HL-60/S4 (cell line): ENCODE measurements around the gene DBNL.

Experiments used
- in situ Hi-C: fragments of 300-500 bp; cut with MboI; formaldehyde crosslinking; loops from 2 replicates; pipeline ENCODE4 v1.14.3; 2022; ENCODE audit warnings: low sequenced_read_pairs

DBNL gene

DNA sequence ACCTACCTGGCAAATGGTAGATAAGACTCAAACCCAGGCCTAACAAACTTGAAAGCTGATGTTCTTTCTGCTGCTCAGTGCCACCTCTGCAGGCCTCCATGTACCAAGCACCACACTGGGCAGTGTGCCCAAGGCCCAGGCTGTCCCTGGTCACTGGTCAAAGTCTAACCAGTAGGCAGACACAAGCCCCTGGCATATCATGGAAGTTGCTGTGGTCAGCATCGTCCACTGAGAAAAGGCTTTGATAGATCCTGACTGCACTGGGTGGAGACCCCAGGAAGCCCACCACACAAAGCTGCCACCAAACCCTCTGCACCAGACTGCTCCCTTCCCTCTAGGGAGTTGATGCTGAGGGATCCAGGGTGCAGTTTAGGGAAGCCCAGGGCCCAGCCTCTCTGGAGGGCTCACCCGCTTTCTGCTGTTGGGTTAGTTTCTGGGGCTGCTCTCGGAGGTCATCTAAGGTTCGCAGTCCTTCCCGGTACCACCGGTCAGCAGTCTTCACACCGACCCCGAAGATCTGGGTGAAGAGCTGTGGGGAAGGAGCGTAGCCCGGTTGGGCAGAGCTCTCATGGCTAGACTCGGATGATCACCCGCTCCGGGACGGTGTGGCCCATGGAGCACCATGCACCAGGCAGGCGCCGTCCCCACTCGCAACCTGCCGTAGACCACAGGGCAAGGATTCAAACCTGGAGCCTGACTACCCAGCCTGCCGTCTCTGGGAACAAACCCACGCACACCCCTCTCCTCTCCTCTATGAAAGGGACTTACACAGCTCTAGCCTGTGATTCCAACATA lies 31.8 kb downstream of the DBNL start:
- in situ Hi-C loops, result no loop called here

GRCh38 chr7:44077061-44077460 lies 32.6 kb downstream of the DBNL start:
- in situ Hi-C loops, result no loop called here

- in situ Hi-C loops, result no loop called here
Observed at GRCh38 chr7:44077681-44078091, 33.2 kb downstream of the DBNL start.

DNA sequence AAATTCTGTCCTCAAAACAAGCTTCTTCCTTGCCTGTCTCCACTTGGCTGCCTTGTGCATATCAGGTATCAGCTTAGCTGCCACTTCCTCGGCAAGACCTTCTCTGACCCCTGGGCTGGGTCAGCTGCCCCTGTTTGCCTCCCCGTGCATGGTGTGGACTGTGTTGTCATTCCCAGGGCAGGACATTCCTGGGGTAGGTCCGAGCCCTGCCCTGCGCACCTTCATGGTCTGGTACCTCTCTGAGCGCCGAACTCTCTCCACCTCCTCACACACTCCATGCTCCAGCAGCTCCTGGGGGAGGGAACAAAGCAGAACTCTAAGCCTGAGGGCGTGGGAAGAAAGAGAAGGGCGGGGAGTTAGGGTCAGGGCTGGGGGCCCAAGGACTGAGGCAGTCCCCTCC lies 34.0 kb downstream of the DBNL start:
- in situ Hi-C loops, result no loop called here

DNA sequence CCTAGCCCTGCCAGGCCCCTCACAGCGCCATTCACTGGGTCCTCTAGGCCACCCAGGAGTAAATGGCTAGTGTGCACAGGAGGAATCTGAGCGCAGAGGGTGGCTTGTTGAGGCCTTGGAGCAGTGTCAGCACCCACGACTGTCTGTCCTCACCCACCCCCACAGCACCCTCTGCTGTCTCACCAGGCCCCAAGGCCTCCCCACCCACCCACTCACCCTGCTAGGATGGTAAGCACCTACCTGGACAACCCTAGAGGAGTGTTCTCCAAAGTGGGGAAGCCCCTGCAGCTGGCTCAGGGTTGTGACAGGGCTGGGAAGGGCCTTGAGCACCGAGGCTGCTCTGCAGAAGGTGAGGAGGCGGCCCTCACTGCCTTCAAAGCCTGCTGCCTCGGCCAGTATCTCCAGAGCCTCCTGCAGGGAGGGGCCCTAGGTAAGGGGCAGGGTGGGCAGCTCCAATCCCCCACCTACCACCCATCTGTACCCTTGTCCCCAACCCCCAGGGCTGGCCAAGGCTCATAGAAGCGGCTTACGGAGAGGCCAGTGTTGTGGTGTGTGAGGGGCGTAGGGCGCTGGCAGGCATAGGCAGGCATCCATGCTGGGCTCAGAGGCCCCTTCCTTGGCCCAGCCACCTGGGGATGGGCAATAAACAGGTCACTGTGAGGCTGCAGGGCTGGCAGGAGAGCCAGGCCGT lies 35.0 kb downstream of the DBNL start:
- in situ Hi-C loops, result no loop called here

- in situ Hi-C loops, result no loop called here
Observed at GRCh38 chr7:44080118-44080517, 35.6 kb downstream of the DBNL start.

- in situ Hi-C loops, result no loop called here
Observed at GRCh38 chr7:44080686-44081265, 36.3 kb downstream of the DBNL start.

DNA sequence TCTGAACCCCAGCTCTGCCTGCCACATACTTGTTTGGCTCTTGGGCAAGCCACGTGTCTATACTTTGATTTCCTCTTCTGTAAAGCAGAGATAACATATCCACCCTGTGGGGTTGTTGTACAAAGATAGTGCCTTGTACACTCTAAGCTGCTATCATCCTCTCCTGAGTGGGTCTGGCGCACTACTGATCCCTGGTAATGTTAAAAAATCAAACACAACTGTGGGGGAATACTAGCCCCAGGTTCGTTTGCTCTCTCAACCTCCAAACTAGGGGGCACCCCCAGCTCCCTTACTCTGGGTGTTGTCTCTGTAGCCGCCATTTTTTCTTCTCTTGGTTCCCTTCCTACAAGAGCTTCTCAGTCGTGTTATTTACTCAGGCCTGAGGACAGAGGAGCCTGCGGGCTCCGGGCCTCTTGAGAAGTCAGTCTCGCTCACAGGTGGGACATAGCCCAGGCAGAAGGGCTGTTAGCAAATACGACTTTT lies 36.8 kb downstream of the DBNL start:
- in situ Hi-C loops, result no loop called here

GRCh38 chr7:44082541-44083207 lies 38.2 kb downstream of the DBNL start:
- in situ Hi-C loops, result no loop called here

GRCh38 chr7:44083796-44084195 lies 39.3 kb downstream of the DBNL start:
- in situ Hi-C loops, result no loop called here

GRCh38 chr7:44084701-44085100 lies 40.2 kb downstream of the DBNL start:
- in situ Hi-C loops, result no loop called here

DNA sequence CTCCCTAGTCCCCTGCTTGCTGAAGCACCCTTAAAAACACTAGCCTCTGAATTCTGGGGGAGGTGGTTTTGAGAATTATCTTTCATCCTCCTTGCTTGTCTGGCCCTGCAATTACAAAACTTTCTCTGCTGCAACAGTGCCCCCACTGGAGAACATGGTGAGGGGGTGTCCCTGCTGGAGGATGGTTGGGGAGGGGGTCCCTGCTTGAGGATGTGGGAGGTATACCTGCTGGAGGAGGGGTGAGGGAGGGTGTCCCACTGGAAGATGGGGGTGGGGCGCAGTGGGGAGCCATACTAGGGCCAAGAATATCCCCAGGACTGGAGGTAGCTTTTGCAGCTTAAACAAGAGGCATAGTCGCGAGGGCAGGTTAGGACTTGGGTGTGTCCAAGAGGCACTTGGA lies 41.0 kb downstream of the DBNL start:
- in situ Hi-C loops, result no loop called here

- in situ Hi-C loops, result no loop called here
Observed at GRCh38 chr7:44086627-44087026, 42.1 kb downstream of the DBNL start.

GRCh38 chr7:44087911-44088838 lies 43.7 kb downstream of the DBNL start:
- in situ Hi-C loops, result no loop called here

DNA sequence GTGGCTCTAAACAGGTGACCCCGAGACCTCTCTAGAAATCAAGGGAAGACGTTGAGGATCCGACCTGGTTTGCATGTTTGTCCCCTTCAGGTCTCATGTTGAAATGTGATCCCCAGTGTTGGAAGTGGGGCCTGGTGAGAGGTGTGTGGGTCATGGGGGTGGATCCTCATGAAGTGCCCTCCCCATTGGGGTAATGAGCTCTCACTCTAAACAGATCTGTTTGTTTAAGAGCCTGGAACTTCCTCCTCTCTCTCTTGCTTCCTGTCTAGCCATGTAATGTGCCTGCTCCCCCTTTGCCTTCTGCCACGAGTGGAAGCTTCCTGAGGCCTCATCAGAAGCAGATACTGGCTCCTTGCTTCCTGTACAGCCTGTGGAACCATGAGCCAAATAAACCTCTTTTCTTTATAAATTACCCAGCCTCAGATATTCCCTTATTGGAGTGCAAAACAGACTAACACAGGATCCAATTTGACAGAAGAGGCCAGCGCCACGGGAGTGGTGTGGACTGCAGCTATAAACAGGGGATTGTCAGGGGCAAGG lies 48.7 kb downstream of the DBNL start:
- in situ Hi-C loops, result no loop called here

DNA sequence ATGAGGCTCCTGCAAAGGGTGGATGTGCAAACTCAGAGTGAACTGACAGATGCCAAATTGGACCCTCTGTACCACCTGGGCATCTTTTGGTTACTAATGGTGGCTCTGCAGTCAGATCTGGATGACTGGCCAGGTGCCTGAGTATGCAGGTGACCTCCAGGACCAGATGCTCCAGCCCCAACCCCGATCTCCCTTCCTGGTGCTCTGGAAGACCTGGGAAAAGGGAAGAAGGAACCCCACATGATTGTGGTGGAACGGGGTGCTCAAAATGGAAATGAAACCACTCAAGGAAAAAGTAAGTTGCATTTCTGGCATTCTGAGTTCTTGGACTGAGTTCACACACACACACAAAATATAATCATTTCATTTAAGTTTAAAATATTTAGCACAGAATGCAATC lies 49.9 kb downstream of the DBNL start:
- in situ Hi-C loops, result no loop called here

GRCh38 chr7:44094883-44095592 lies 50.5 kb downstream of the DBNL start:
- in situ Hi-C loops, result no loop called here

DNA sequence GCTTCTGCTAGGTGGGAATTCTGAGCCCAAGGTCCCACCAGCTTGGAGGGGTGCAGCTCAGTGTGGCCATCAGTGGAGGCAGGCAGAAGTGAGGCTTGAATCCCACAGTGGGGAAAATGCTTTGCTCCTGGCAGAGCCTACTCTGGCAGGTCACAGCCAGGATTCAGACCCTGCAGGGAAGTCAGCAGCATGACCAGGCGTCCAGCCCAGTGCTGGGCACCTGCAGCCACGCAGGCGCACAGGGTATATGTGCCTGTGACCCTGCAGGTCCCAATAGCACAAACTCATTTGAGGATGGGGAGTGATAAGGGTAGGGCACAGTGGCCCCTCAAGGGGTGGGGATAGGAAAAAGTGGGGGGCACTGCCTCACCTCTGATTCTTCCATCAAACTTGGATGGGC lies 51.3 kb downstream of the DBNL start:
- in situ Hi-C loops, result no loop called here

- in situ Hi-C loops, result no loop called here
Observed at GRCh38 chr7:44096326-44096881, 51.9 kb downstream of the DBNL start.
